Panc1 (cell line): Measurements from ENCODE around the gene PLPP4. TPM values are rescaled to one million over a fixed set of nuclear protein-coding genes. Genes with fewer than 3 reads are reported as not detected.

ENCODE experiments used
- ATAC-seq: fragments of 200-7000 bp; cut with Tn5 transposase; 2 replicates; pipeline ENCODE4 v1.9.1; 2020; ENCODE audit warnings: mild to moderate bottlenecking, moderate library complexity
- BruUV-seq: library from RNA; stranded (reverse); fragments of 400-500 nt; replicated peaks from 2 replicates; lab custom pipeline; 2021; lab: Mats Ljungman, UMichigan
- CTCF ChIA-PET: fragments of 300-600 bp; sonication (Branson Sonifier 250); formaldehyde crosslinking; loops from one replicate; lab custom pipeline; 2022; ENCODE audit warnings: antibody characterized with exemption; lab: Charles Lee
- POLR2A ChIA-PET: fragments of 300-600 bp; sonication (Branson Sonifier 250); formaldehyde crosslinking; loops from one replicate; lab custom pipeline; 2022; ENCODE audit warnings: antibody characterized with exemption; lab: Charles Lee
- DNase-seq: peaks from one replicate; pipeline ENCODE4 v3.0.0-alpha.2; 2010; ENCODE audit warnings: low read depth, low spot score
- H3K27ac ChIP-seq: 2 replicates; pipeline ENCODE4 v1.5.1; 2011; ENCODE audit warnings: mild to moderate bottlenecking, low read length, inconsistent platforms
- H3K27me3 ChIP-seq: fragments of 200-500 bp; sonication (Bioruptor generic); 2 replicates; pipeline ENCODE4 v1.6.0; 2014; ENCODE audit warnings: low read length, inconsistent platforms; ENCODE audit not compliant: control insufficient read depth, insufficient read depth
- H3K36me3 ChIP-seq: fragments of 200-500 bp; sonication (Bioruptor generic); 2 replicates; pipeline ENCODE4 v1.5.1; 2014; ENCODE audit warnings: inconsistent platforms, mild to moderate bottlenecking, low read length, moderate library complexity; ENCODE audit not compliant: control insufficient read depth, insufficient read depth
- H3K4me1 ChIP-seq: 2 replicates; pipeline ENCODE4 v1.5.1; 2011; ENCODE audit warnings: inconsistent platforms, mild to moderate bottlenecking, low read length, moderate library complexity; ENCODE audit not compliant: control insufficient read depth, insufficient read depth
- H3K4me3 ChIP-seq, 2 experiments: 2 replicates each; pipeline ENCODE4 v1.5.1; 2011 to 2012; ENCODE audit warnings: low read depth in 2 of 2, low read length in 2 of 2, mild to moderate bottlenecking in 2 of 2, inconsistent platforms in 1 of 2, moderate library complexity in 1 of 2
- H3K9me3 ChIP-seq: fragments of 200-500 bp; sonication (Bioruptor generic); 2 replicates; pipeline ENCODE4 v1.5.1; 2014; ENCODE audit warnings: low read depth, mild to moderate bottlenecking, inconsistent platforms, low read length, moderate library complexity; ENCODE audit not compliant: control insufficient read depth, insufficient read depth
- POLR2AphosphoS5 ChIP-seq: IDR thresholded peaks from 2 replicates; pipeline ENCODE4 v1.6.1; 2012; ENCODE audit warnings: mild to moderate bottlenecking, low read depth, low read length, moderate library complexity
- REST ChIP-seq, 2 experiments: IDR thresholded peaks; 2 replicates each; pipeline ENCODE4 v1.6.1; 2011 to 2012; ENCODE audit warnings: low read depth in 2 of 2, control low read depth in 1 of 2, low read length in 1 of 2, mild to moderate bottlenecking in 1 of 2, moderate library complexity in 1 of 2; ENCODE audit not compliant: insufficient read depth in 1 of 2
- SIN3A ChIP-seq: IDR thresholded peaks from 2 replicates; pipeline ENCODE4 v1.6.1; 2012; ENCODE audit warnings: low read depth, mild to moderate bottlenecking, low read length, moderate library complexity, borderline replicate concordance; ENCODE audit not compliant: insufficient read depth
- TCF7L2 ChIP-seq: IDR thresholded peaks from 2 replicates; pipeline ENCODE4 v1.6.1; 2011; ENCODE audit warnings: mild to moderate bottlenecking, low read depth, low read length, inconsistent platforms
- in situ Hi-C: cut with HindIII; loops from 2 replicates; pipeline ENCODE4 v1.10.0; 2016; ENCODE audit warnings: low sequenced_read_pairs, low pct_unique_long_range_greater_than_20kb
- intact Hi-C: fragments of 100-400 bp; cut with micrococcal nuclease; formaldehyde crosslinking; loops from one replicate; pipeline ENCODE4 v1.10.0; 2022; ENCODE audit not compliant: unreplicated experiment
- total RNA-seq: library from RNA; stranded (reverse); gene quantifications from one replicate; pipeline ENCODE4 v1.2.1, GENCODE V29; 2021; ENCODE audit not compliant: unreplicated experiment
- TF ChIP-seq, protein P1 (sequence below): fragments of 450-650 bp; IDR thresholded peaks from 2 replicates; pipeline ENCODE4 v1.5.1; 2017; ENCODE audit warnings: mild to moderate bottlenecking

PLPP4 gene
- total RNA-seq, 1 experiment from 2014 or later = 0.18 TPM

DNA sequence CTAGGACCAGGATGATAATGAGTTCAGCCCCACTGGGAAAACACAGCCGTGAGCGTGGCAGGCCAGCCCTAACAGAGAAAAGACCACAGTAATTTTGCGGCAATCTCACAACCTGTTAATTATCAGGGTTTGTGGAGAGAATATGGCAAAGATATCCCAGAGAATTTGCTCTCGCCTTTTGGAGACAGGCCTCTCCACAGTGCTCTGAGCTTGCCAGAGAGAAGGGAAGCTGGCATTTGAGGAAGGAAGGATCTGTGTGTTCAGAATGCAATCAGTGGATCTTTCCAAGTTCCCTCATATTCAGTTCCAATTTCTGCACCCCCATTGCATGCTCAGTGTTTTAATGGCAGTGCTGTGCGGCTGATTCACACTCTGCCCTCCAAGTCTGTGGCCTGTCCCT is 60.2 kb downstream of the PLPP4 start:
- ATAC-seq (no peak), DNase-seq (no peak)
- Histone ChIP-seq H3K9me3 (no peaks in the 10 kb centered on the region), H3K27ac (no peak overlapping the region), H3K36me3 (no peaks in the 10 kb centered on the region), H3K27me3 (peaks cover 12% of the 10 kb centered on the region; the same call in 1 of the 2 replicates), H3K4me3 (no peak overlapping the region), H3K4me1 (no peaks in the 10 kb centered on the region)
- in situ Hi-C loops (no loop called here), intact Hi-C loops (no loop called here)
- BruUV-seq = no TSS peak
- ChIA-PET CTCF (no interaction called here), POLR2A (no interaction called here)
- TF ChIP-seq REST (IDR thresholded peaks at IDR 0.05; ENCODE audit: insufficient read depth in 1 of 2, low read depth in 2 of 2, low read length in 1 of 2) = no peak
- TF ChIP-seq POLR2AphosphoS5 = no peak
- TF ChIP-seq TCF7L2 = no peak
- TF ChIP-seq SIN3A = no peak
- TF ChIP-seq, protein P1, sequence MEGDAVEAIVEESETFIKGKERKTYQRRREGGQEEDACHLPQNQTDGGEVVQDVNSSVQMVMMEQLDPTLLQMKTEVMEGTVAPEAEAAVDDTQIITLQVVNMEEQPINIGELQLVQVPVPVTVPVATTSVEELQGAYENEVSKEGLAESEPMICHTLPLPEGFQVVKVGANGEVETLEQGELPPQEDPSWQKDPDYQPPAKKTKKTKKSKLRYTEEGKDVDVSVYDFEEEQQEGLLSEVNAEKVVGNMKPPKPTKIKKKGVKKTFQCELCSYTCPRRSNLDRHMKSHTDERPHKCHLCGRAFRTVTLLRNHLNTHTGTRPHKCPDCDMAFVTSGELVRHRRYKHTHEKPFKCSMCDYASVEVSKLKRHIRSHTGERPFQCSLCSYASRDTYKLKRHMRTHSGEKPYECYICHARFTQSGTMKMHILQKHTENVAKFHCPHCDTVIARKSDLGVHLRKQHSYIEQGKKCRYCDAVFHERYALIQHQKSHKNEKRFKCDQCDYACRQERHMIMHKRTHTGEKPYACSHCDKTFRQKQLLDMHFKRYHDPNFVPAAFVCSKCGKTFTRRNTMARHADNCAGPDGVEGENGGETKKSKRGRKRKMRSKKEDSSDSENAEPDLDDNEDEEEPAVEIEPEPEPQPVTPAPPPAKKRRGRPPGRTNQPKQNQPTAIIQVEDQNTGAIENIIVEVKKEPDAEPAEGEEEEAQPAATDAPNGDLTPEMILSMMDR = no peak

GRCh38 chr10:120517881-120518484 is 61.0 kb downstream of the PLPP4 start:
- Histone ChIP-seq H3K4me3 (no peak overlapping the region), H3K27ac (no peak overlapping the region), H3K9me3 (no peaks in the 10 kb centered on the region), H3K36me3 (no peaks in the 10 kb centered on the region), H3K27me3 (peaks cover 12% of the 10 kb centered on the region; the same call in 1 of the 2 replicates), H3K4me1 (no peaks in the 10 kb centered on the region)
- intact Hi-C loops (no loop called here), in situ Hi-C loops (no loop called here)
- POLR2A ChIA-PET = no interaction called here
- ATAC-seq (no peak), DNase-seq (no peak)
- CTCF ChIA-PET = no interaction called here
- TF ChIP-seq, protein P1 = no peak
- TF ChIP-seq SIN3A (no peak), TCF7L2 (no peak), POLR2AphosphoS5 (no peak), REST (IDR thresholded peaks at IDR 0.05; ENCODE audit: insufficient read depth in 1 of 2, low read depth in 2 of 2, low read length in 1 of 2) (no peak)
- BruUV-seq = no TSS peak
